Esophagus squamous epithelium (tissue), 4 donors: ENCODE data around the gene CNTNAP2.

Experiments used
- CTCF ChIP-seq, 6 experiments: fragments of 450-650 bp in 4 of 6; fragments of 200-600 bp in 2 of 6; sonication (generic) in 2 of 6; IDR thresholded peaks; one replicate each; pipeline ENCODE4 v1.5.1; 2016 to 2019; ENCODE audit warnings: antibody characterized with exemption in 6 of 6, mild to moderate bottlenecking in 4 of 6, moderate library complexity in 4 of 6
- POLR2A ChIP-seq, 4 donors: fragments of 450-650 bp; IDR thresholded peaks; one replicate each; pipeline ENCODE4 v1.6.1; 2017; ENCODE audit warnings: antibody characterized with exemption in 4 of 4, mild to moderate bottlenecking in 4 of 4, moderate library complexity in 3 of 4

- TF ChIP-seq CTCF (IDR thresholded peaks at IDR 0.05) = no peak
- no peak for TF ChIP-seq POLR2A (IDR thresholded peaks at IDR 0.05)
Measured at GRCh38 chr7:146175716-146176115, 59.1 kb downstream of the CNTNAP2 start.
